Measurements from ENCODE around the gene MT1HL1.

MT1HL1 gene

GRCh38 chr1:237025358-237026074 is 21.3 kb upstream of the MT1HL1 start:
- no peak for DNase-seq
- intact Hi-C loops (cut with DNase I) = no loop called here

- intact Hi-C loops (cut with DNase I) = no loop called here
- no peak for DNase-seq
Measured at GRCh38 chr1:237018896-237019295, 14.7 kb upstream of the MT1HL1 start.

DNA sequence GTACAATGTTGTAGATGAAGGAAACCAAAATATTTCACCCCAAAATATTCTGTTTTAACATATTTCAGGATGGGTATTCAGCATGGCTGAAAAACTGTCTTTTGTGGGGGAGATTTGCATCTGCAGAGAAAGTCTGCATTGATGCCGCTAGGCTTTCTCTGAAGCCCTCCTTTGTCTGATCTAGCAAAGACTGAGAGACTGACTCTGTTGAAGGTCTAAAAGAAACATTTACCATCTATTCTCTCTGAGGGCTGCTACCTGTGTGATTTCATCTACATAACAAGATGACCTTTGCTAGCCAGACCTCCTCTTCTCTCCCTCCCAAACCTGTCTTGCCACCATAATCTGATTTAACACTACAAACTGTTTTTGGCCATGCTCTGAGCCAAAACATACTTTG is 12.4 kb upstream of the MT1HL1 start:
- intact Hi-C loops (cut with DNase I) = no loop called here
- no peak for DNase-seq

- intact Hi-C loops (cut with DNase I) = no loop called here
Measured at GRCh38 chr1:237013608-237014007, 9.4 kb upstream of the MT1HL1 start.

DNA sequence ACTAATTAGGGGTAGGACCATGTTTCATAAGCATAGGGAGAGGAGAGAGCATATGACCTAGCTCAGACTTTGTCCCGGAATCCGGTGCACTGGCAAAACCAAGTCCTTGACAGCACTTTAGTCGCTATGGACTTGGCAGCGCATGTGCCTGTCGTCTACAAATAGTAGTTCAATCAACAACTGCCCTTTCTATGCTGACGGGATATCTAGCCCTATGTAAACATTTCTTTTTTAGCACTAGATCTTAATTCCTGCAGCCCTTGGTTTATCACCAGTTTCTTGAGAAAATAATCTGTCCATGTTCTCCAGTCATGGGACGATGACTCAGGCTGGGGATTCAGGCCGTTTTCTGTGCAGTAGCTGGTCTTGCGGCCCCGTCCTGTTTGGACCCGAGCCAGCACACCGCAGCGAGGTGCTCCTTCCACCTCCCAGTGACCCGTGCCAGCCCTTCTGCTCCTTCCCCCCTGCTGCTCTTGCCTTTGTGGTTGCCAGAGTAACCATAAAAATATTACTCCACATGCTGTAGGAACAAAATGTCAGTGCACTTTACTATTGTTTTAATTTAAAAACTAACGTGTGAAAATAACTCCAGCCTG is 8.6 kb upstream of the MT1HL1 start:
- intact Hi-C loops (cut with DNase I) = no loop called here
- DNase-seq = peak in 2 of 10 donors; percentile 68 to 79

More at GRCh38 chr1:237013608-237014007, 9.4 kb upstream of the MT1HL1 start:
- DNase-seq = no peak

DNA sequence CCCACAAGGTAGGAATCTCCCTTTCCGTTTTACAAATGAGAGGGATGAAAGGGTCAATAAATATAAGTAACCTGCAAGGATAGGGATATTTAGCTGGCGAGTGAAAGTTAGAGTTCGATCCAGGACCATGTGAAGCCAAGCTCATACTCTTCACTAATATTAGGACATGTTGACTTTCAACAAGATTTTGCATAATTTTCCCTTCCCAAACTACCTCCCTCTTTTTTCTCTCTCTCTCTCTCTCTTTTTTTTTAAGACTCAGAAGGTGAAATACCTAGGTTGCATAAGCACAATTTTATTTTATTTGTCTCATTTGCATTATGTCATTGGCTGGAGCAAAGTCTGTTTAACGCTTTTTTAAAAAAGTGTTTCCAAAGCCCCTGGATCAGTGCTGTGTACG is 8.1 kb upstream of the MT1HL1 start:
- intact Hi-C loops (cut with DNase I) = no loop called here
- no peak for DNase-seq

- DNase-seq = no peak
- intact Hi-C loops (cut with DNase I) = no loop called here
Measured at GRCh38 chr1:237011432-237011831, 7.2 kb upstream of the MT1HL1 start.

GRCh38 chr1:237009611-237010010 is 5.4 kb upstream of the MT1HL1 start:
- DNase-seq = no peak
- intact Hi-C loops (cut with DNase I) = no loop called here

- intact Hi-C loops (cut with DNase I) = no loop called here
- no peak for DNase-seq
Measured at GRCh38 chr1:237007147-237007881, 3.1 kb upstream of the MT1HL1 start.

DNA sequence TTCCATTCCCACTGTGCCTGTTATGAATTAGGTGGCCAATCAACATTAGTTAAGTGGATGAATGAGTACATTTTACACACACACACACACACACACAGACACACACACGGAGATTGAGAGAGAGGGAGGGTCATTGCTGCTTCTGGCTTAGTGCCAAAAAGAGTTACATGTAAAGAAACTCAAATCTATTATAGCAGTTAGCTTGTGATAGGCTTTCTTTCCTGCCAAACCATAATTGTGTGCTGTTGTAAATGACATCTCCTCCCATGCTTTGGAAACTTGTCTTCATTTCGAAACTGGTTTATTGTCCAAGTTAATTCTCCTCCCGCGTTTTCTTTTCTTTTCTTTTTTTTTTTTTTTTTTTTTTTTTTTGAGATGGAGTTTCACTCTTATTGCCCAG is 1.4 kb upstream of the MT1HL1 start:
- intact Hi-C loops (cut with DNase I) = no loop called here
- DNase-seq = no peak

DNA sequence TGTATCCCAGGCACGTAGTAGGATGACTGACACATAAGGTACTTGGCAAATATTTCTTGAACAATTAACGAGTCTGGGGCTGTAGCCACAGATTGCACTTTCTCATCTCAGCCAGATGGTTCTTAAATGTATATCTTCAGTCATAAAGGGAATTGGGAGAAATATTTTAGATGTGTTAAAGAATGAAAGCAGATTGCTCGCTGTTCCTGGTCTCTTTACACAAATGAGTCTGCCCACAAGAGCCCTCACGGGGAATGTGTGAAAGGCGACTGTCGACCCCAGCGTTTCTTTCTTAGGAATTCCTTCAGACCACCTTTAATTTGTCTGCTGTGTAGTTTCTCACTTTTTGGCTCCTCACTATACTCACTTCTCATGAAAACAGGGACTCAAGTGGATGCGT is 725 bp downstream of the MT1HL1 start:
- intact Hi-C loops (cut with DNase I) = no loop called here
- DNase-seq = no peak

DNA sequence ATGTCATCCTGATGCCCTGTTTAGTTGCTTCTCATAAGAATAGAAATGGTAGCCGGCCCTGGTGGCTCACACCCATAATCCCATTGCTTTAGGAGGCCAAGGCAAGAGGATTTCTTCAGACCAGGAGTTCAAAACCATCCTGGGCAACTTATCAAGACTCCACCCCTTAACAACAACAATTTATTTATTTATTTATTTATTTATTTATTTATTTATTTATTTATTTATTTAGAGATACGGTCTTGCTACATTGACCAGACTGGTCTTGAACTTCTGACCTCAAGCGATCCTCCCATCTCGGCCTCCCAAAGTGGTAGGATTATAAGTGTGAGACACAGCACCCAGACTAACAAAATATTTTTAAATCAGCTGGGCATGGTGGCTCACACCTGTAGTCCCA is 4.0 kb downstream of the MT1HL1 start:
- intact Hi-C loops (cut with DNase I) = no loop called here
- DNase-seq = no peak

DNA sequence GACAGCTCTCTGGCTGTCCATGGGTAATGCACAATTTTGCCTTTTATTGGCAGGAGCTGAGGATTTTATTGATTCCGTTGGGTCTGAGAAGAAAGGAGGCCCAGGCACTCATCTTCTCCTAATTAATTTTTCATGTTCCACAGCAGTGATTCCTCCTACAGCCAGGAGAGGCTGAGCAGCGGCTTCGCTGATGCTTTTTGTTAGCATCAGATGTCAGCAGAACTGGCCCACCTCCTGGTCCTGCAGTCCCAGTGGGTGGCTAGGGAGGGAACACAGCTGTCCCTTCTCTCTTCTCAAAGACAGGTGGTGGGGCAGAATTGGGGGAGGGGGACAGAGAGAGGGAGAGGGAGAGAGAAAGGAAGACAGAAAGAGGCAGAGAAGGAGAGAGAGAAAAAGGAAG is 5.7 kb downstream of the MT1HL1 start:
- intact Hi-C loops (cut with DNase I) = no loop called here
- DNase-seq = peak in 1 of 10 donors; percentile 83

- intact Hi-C loops (cut with DNase I) = no loop called here
- DNase-seq = no peak
Measured at GRCh38 chr1:236997882-236998281, 6.4 kb downstream of the MT1HL1 start.

GRCh38 chr1:236997361-236997760 is 6.9 kb downstream of the MT1HL1 start:
- DNase-seq = peak in 1 of 10 donors; percentile 78
- intact Hi-C loops (cut with DNase I) = no loop called here

GRCh38 chr1:236994450-236994849 is 9.8 kb downstream of the MT1HL1 start:
- intact Hi-C loops (cut with DNase I) = no loop called here
- DNase-seq = no peak

DNA sequence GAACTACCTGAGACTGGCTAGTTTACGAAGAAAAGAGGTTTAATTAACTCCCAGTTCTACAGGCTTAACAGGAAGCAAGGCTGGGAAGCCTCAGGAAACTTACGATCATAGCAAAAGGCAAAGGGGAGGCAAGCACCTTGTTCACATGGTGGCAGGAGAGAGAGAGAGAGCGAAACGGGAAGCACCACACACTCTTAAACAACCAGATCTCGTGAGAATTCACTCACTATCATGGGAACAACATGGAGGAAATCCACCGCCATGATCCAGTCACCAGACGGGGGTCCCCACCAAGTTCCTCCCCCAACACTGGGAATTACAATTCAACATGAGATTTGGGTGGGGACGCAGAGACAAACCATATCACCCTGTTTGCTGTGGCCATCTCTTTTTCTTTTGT is 11.8 kb downstream of the MT1HL1 start:
- DNase-seq = no peak
- intact Hi-C loops (cut with DNase I) = no loop called here

DNA sequence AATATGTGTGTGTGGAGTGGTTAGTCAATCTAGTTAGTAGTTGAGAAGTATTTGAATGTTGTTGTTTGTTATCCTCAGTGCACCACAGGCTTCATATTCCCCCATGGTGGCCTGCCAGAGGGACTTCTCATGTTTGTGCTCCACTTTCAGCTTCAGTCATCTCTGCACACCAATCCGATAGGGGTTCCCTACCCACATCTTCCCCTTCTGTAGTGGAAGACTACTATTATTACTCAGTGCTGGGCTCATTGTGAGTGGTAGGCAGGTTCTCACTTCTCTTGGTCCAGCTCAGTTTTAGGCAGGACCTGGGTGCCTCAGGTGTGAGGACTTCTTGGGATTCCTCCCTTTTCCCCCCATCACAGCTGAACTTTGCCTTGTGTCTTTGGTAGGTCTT is 14.2 kb downstream of the MT1HL1 start:
- DNase-seq = no peak
- intact Hi-C loops (cut with DNase I) = no loop called here

DNA sequence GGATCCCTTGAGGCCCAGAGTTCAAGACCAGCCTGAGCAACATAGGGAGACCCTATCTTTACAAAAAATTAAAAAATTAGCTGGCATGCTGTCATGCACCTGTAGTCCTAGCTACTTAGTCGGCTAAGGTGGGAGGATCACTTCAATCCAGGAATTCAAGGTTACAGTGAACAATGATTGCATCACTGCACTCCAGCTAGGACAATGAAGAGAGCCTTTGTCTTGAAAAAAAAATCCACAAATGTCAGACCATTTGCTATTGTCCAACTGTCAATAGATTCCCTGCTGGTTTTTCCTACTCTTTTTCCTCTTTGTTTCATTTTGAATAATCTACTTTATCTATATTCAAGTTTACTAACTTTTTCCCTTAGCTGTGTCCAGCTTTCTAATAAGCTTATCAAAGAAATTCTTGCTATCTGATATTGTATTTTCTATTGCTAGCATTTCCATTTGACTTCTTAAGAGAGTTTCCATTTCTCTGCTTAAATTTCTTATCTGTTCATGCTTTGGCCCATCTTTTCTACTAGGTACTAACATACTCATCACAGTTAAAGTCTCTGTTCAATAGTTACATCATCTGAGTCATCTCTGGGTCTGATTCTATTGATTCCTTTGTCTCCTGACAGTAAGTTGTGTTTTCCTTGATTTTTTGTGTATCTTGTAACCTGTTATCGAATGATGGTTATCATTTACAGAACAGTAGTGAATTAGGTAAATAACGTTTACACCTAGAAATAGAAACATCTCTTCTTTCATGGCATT is 14.8 kb downstream of the MT1HL1 start:
- DNase-seq = no peak
- intact Hi-C loops (cut with DNase I) = no loop called here

GRCh38 chr1:236983818-236984217 is 20.4 kb downstream of the MT1HL1 start:
- intact Hi-C loops (cut with DNase I) = no loop called here
- no peak for DNase-seq

GRCh38 chr1:236982380-236982779 is 21.9 kb downstream of the MT1HL1 start:
- no peak for DNase-seq
- intact Hi-C loops (cut with DNase I) = no loop called here

Data from posterior cingulate gyrus (tissue), 11 donors.